ENCODE results near the gene IP6K3. TPM values are rescaled to one million over a fixed set of nuclear protein-coding genes. Genes with fewer than 3 reads are reported as not detected.

The IP6K3 gene
- total and polyA plus RNA-seq, 5 donors from 2014 or later = not detected

DNA sequence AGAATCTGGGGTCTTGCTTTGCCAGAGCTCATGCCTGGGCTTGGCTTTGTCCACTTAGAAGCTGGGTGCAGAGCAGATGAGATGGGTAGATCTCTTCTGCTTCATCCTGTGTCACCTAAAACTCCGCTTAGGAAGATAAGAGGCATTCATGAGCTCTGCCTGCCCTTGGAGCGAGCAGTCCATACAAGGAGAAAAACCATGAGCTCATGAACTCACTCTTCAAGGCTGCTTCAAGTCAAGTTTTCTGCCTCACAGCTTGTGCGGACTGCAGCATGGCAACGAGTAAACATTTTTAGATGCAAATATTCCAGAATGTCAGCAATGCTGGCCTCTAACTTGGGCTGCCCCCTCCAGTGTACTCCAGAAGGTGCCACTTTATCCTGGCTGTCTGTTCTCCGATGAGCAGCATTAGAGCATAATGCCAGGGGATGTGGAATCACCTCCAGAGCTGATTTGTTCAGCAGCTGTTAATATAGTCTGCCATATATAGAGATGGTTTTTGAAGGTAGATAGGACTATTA, 24.5 kb downstream of the IP6K3 start:
- DNase-seq (no peak), ATAC-seq (ENCODE audit: low read depth in 2 of 2) (no peak)
- no peak overlapping the region for H3K4me3 ChIP-seq (ENCODE audit: low read depth, low read length)
- no peaks in the 10 kb centered on the region for H3K9me3 ChIP-seq (ENCODE audit: control insufficient read depth in 2 of 2, low read length in 2 of 2)
- Mint-ChIP-seq H3K9me3 (no peaks in the 10 kb centered on the region), H3K36me3 (no peaks in the 10 kb centered on the region), H3K27ac (no peak overlapping the region), H3K4me1 (peaks cover 0 to 14% (median 3%) of the 10 kb centered on the region in 4 donors), H3K27me3 (peaks cover 48% of the 10 kb centered on the region), H3K4me3 (no peak overlapping the region)
- peaks cover 6% of the 10 kb centered on the region for H3K27me3 ChIP-seq (ENCODE audit: control insufficient read depth, insufficient read depth, low read length)
- H3K36me3 ChIP-seq (ENCODE audit: control insufficient read depth, insufficient read depth, low read length) = no peaks in the 10 kb centered on the region
- H3K4me1 ChIP-seq (ENCODE audit: control insufficient read depth, insufficient read depth, low read length, poor library complexity, severe bottlenecking) = no peaks in the 10 kb centered on the region
- H3K27ac ChIP-seq (ENCODE audit: insufficient read depth, low read length, poor library complexity, severe bottlenecking) = no peak overlapping the region

DNA sequence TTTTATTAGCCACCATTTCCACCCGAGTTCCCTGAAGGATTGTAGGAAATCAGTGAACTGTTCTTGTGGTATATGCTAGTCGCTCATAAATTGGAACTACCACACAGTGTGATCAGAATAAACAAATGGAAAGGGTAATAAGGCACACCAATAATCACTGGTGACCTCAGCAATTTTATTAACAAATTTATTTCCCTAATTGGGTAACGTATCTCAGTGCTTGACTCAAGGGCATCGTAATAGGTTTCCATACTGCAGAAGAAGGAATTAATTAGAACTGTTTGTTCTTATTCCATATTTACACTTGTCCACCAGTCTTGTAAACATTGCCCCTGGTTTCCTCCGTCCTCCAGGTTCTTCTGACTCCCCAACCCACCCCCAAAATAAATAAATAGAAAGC, 25.2 kb downstream of the IP6K3 start:
- DNase-seq (no peak), ATAC-seq (ENCODE audit: low read depth in 2 of 2) (no peak)
- Histone ChIP-seq H3K4me3 (ENCODE audit: low read depth, low read length) (no peak overlapping the region), H3K36me3 (ENCODE audit: control insufficient read depth, insufficient read depth, low read length) (no peaks in the 10 kb centered on the region), H3K9me3 (ENCODE audit: control insufficient read depth in 2 of 2, low read length in 2 of 2) (no peaks in the 10 kb centered on the region), H3K4me1 (ENCODE audit: control insufficient read depth, insufficient read depth, low read length, poor library complexity, severe bottlenecking) (no peaks in the 10 kb centered on the region), H3K27me3 (ENCODE audit: control insufficient read depth, insufficient read depth, low read length) (peaks cover 6% of the 10 kb centered on the region), H3K27ac (ENCODE audit: insufficient read depth, low read length, poor library complexity, severe bottlenecking) (no peak overlapping the region)
- Mint-ChIP-seq H3K27me3 (peaks cover 42% of the 10 kb centered on the region), H3K4me3 (no peak overlapping the region), H3K4me1 (peaks cover 0 to 14% (median 3%) of the 10 kb centered on the region in 4 donors), H3K36me3 (no peaks in the 10 kb centered on the region), H3K9me3 (no peaks in the 10 kb centered on the region), H3K27ac (no peak overlapping the region)

DNA sequence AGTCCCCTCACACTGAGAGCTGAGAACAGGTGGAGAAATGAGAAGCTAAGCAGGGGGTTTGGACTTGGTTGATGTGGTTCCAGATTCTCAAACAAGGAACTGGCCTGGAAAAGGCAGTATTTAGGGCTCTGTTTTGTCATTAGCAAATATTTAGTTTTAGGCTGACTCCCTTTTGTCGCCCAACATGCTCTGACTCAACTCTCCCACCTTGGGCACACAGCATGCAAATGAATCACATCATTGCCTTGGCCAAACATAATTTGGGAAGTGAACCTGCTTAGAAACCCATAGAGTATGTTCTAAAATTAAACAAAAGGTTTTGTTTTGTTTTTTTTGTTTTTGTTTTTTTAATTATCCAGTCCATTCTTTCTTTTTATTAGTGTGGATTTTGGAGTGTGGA, 25.7 kb downstream of the IP6K3 start:
- no peak overlapping the region for H3K27ac ChIP-seq (ENCODE audit: insufficient read depth, low read length, poor library complexity, severe bottlenecking)
- H3K4me3 ChIP-seq (ENCODE audit: low read depth, low read length) = no peak overlapping the region
- Mint-ChIP-seq H3K9me3 (no peaks in the 10 kb centered on the region), H3K4me1 (peaks cover 0 to 14% (median 3%) of the 10 kb centered on the region in 4 donors), H3K4me3 (no peak overlapping the region), H3K36me3 (no peaks in the 10 kb centered on the region), H3K27me3 (peaks cover 42% of the 10 kb centered on the region), H3K27ac (no peak overlapping the region)
- no peak for DNase-seq
- ATAC-seq (ENCODE audit: low read depth in 2 of 2) = no peak
- no peaks in the 10 kb centered on the region for H3K9me3 ChIP-seq (ENCODE audit: control insufficient read depth in 2 of 2, low read length in 2 of 2)
- H3K27me3 ChIP-seq (ENCODE audit: control insufficient read depth, insufficient read depth, low read length) = peaks cover 6% of the 10 kb centered on the region
- no peaks in the 10 kb centered on the region for H3K36me3 ChIP-seq (ENCODE audit: control insufficient read depth, insufficient read depth, low read length)
- H3K4me1 ChIP-seq (ENCODE audit: control insufficient read depth, insufficient read depth, low read length, poor library complexity, severe bottlenecking) = no peaks in the 10 kb centered on the region

DNA sequence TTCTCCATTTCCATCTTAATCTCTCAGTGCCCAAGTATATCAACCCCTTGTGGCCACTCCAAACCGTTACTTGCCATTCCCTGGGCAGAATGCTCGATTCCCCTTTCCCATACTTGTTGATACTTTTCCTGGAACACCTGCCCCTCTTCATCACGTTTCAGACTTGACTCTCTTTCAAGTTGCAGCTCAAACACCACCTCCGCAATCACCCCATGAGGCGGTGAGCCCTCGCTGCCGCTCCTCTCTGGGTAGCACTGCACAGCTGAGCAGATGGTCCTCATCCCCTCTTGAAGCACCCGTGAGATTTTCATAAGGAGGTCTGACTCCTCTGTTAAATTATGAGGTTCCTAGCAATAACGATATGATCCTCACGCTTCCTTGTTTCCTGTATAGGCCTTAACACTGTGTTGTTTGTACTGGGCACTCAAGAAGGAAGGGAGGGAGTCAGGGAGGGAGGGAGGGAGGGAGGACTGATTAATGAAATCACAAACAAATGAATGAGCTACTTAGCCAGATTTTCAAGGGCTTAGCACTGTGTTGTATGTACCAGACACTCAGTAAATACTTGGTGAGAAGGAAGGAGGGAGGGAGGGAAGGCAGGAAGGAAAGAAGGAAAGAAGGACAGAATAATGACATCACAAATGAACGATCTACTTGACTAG, 27.2 kb downstream of the IP6K3 start:
- no peaks in the 10 kb centered on the region for H3K36me3 Mint-ChIP-seq
- peaks cover 4% of the 10 kb centered on the region for H3K27me3 ChIP-seq (ENCODE audit: control insufficient read depth, insufficient read depth, low read length)
- H3K4me1 Mint-ChIP-seq = peaks cover 0 to 11% (median 2%) of the 10 kb centered on the region in 4 donors
- H3K4me1 ChIP-seq (ENCODE audit: control insufficient read depth, insufficient read depth, low read length, poor library complexity, severe bottlenecking) = no peaks in the 10 kb centered on the region
- H3K27ac ChIP-seq (ENCODE audit: insufficient read depth, low read length, poor library complexity, severe bottlenecking) = no peak overlapping the region
- no peak overlapping the region for H3K4me3 Mint-ChIP-seq
- H3K36me3 ChIP-seq (ENCODE audit: control insufficient read depth, insufficient read depth, low read length) = no peaks in the 10 kb centered on the region
- no peaks in the 10 kb centered on the region for H3K9me3 ChIP-seq (ENCODE audit: control insufficient read depth in 2 of 2, low read length in 2 of 2)
- H3K27ac Mint-ChIP-seq = no peak overlapping the region
- peaks cover 35% of the 10 kb centered on the region for H3K27me3 Mint-ChIP-seq
- ATAC-seq (ENCODE audit: low read depth in 2 of 2) = no peak
- H3K4me3 ChIP-seq (ENCODE audit: low read depth, low read length) = no peak overlapping the region
- no peaks in the 10 kb centered on the region for H3K9me3 Mint-ChIP-seq
- DNase-seq = no peak

DNA sequence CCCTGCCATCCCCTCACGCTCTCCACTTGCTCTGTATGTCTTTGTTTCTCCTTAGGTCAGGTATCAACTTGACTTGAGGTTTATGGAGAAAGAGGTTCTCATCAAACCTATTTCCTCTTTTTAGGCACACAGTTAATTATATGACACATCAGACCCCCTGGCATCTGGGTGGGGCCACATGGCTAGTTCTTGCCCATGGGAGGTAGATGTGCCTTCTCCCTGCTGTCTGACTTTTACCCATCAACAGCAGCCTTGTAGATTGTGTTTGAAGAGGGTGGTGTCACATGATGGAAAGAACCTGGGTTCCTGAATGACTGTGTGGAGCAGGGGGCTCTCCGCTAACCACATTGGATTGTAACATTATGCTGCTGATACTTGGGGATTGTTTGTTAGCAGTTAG, 28.0 kb downstream of the IP6K3 start:
- Histone ChIP-seq H3K27ac (ENCODE audit: insufficient read depth, low read length, poor library complexity, severe bottlenecking) (no peak overlapping the region), H3K9me3 (ENCODE audit: control insufficient read depth in 2 of 2, low read length in 2 of 2) (no peaks in the 10 kb centered on the region), H3K36me3 (ENCODE audit: control insufficient read depth, insufficient read depth, low read length) (no peaks in the 10 kb centered on the region), H3K4me1 (ENCODE audit: control insufficient read depth, insufficient read depth, low read length, poor library complexity, severe bottlenecking) (no peaks in the 10 kb centered on the region), H3K27me3 (ENCODE audit: control insufficient read depth, insufficient read depth, low read length) (peaks cover 4% of the 10 kb centered on the region), H3K4me3 (ENCODE audit: low read depth, low read length) (no peak overlapping the region)
- Mint-ChIP-seq H3K27ac (no peak overlapping the region), H3K4me1 (peaks cover 0 to 3% (median 0%) of the 10 kb centered on the region in 4 donors), H3K9me3 (no peaks in the 10 kb centered on the region), H3K27me3 (peaks cover 35% of the 10 kb centered on the region), H3K4me3 (no peak overlapping the region), H3K36me3 (no peaks in the 10 kb centered on the region)
- ATAC-seq (ENCODE audit: low read depth in 2 of 2) (no peak), DNase-seq (no peak)

DNA sequence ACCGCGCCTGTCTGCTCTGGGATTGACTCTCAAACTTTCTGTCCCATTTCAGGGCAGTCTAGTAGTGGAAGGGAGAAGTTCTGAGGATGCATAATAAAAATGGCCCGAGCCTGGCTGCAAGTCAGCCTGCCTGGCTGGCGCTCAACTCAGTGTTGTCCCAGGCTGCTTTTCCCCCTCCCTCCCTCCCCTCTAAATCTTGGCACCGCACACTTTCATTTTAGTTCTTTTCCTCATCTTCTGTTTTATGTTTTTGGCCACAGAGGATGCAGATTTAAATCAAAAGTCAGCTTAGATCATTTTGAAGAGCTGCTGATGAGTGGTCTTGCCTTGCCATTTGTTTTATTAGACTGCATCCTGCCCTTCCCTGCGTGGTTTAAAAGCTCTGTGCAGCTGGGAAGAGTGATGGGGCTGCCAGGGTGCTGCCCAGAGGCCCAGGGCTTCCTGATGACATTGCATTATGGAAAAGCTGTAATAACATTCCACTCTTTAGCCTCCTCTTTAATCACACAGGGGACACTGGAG, 28.7 kb downstream of the IP6K3 start:
- Histone ChIP-seq H3K27ac (ENCODE audit: insufficient read depth, low read length, poor library complexity, severe bottlenecking) (no peak overlapping the region), H3K9me3 (ENCODE audit: control insufficient read depth in 2 of 2, low read length in 2 of 2) (no peaks in the 10 kb centered on the region), H3K36me3 (ENCODE audit: control insufficient read depth, insufficient read depth, low read length) (no peaks in the 10 kb centered on the region), H3K4me3 (ENCODE audit: low read depth, low read length) (no peak overlapping the region), H3K4me1 (ENCODE audit: control insufficient read depth, insufficient read depth, low read length, poor library complexity, severe bottlenecking) (no peaks in the 10 kb centered on the region), H3K27me3 (ENCODE audit: control insufficient read depth, insufficient read depth, low read length) (peaks cover 4% of the 10 kb centered on the region)
- Mint-ChIP-seq H3K4me3 (no peak overlapping the region), H3K4me1 (no peaks in the 10 kb centered on the region), H3K9me3 (no peaks in the 10 kb centered on the region), H3K27ac (no peak overlapping the region), H3K36me3 (no peaks in the 10 kb centered on the region), H3K27me3 (peaks cover 28% of the 10 kb centered on the region)
- no peak for ATAC-seq (ENCODE audit: low read depth in 2 of 2)
- DNase-seq = no peak

DNA sequence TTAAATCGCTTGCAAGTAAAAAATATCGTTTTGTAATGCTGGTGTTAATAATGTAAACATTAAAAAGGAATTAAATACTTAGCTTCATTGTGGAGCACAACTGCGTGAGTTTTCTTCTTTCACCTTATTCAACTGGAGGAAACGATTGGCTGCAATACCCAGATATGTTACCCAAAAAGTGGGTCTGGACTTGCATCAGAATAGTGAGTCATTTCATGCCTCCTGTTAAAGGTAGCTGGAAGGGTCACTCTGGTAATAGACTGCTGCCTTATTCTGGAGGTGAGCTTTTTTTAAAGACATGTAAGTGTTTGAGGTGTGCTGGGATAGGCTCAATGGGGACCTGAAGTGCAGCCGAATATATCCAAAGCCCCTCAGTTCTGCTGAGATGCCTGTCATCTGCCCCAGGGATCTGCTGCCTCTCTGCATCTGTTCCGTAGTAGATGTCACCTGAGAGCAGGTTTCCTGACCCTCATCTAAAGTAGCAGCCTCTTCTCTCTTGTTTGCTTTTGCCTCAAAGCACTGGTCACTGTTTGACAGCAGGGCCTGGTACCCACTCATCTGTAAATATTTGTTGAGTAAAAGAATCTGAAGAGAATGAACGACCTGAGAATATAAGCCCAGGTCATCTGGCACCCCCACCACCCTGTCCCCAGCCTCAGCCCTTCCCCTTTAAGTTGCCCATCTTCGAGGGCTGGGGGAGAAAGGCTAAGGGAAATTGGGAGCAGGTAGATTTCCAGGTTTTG, 29.6 kb downstream of the IP6K3 start:
- peaks cover 2% of the 10 kb centered on the region for H3K27me3 ChIP-seq (ENCODE audit: control insufficient read depth, insufficient read depth, low read length)
- ATAC-seq (ENCODE audit: low read depth in 2 of 2) = no peak
- peaks cover 0 to under 1% (median under 1%) of the 10 kb centered on the region in 4 donors for H3K4me1 Mint-ChIP-seq
- no peaks in the 10 kb centered on the region for H3K9me3 ChIP-seq (ENCODE audit: control insufficient read depth in 2 of 2, low read length in 2 of 2)
- peaks cover 2% of the 10 kb centered on the region for H3K4me1 ChIP-seq (ENCODE audit: control insufficient read depth, insufficient read depth, low read length, poor library complexity, severe bottlenecking)
- H3K27ac ChIP-seq (ENCODE audit: insufficient read depth, low read length, poor library complexity, severe bottlenecking) = no peak overlapping the region
- H3K36me3 ChIP-seq (ENCODE audit: control insufficient read depth, insufficient read depth, low read length) = no peaks in the 10 kb centered on the region
- H3K4me3 ChIP-seq (ENCODE audit: low read depth, low read length) = no peak overlapping the region
- H3K4me3 Mint-ChIP-seq = no peak overlapping the region
- H3K27me3 Mint-ChIP-seq = peaks cover 19% of the 10 kb centered on the region
- no peak for DNase-seq
- H3K27ac Mint-ChIP-seq = no peak overlapping the region
- H3K9me3 Mint-ChIP-seq = no peaks in the 10 kb centered on the region
- no peaks in the 10 kb centered on the region for H3K36me3 Mint-ChIP-seq
